Measurements from ENCODE around the gene FSTL3.
A peak's percentile ranks its signal among the peaks of the same experiment; 100 is the strongest.

Gene FSTL3

DNA sequence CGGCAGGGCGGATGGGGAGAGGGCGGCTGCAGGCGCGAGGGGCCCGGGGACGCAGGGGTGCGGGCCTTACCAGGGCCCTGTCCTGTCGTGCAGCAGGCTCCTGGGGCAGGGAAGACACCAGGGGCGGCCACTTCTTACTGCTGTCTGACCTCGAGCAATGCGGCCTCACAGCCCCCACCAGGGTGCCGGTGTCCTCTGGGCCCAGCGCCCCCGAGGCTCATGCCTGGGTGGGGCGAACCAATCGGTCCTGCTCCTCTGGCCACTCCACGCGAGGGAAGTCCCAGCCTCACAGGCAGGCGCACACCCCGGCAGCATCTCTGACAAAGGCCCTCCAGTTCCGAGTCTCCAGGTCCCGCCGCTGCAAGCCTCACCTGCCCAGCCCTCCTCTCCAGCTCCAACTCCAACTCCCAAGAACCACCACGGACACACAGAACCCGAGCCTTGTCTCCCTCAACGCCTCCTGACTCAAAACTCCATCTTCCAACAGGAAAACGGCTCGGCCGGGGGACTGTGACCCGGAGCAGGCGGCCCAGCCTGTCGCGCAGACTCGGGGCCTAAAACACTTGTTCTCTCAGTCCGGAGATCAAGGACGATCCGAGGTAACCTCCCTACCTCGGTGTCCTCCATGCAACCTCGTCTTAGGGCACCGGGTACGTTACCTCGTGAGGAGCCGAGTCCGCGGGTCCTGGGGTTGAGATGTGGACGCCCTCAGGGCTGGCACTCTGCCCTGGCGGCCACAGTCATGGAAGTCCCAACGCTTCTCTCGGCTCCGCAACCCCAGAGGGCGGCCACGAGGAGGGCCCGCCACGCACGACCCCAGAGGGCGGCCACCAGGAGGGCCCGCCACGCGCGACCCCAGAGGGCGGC lies 30.0 kb upstream of the FSTL3 start:
- no peak for DNase-seq (ENCODE audit: low spot score)

DNA sequence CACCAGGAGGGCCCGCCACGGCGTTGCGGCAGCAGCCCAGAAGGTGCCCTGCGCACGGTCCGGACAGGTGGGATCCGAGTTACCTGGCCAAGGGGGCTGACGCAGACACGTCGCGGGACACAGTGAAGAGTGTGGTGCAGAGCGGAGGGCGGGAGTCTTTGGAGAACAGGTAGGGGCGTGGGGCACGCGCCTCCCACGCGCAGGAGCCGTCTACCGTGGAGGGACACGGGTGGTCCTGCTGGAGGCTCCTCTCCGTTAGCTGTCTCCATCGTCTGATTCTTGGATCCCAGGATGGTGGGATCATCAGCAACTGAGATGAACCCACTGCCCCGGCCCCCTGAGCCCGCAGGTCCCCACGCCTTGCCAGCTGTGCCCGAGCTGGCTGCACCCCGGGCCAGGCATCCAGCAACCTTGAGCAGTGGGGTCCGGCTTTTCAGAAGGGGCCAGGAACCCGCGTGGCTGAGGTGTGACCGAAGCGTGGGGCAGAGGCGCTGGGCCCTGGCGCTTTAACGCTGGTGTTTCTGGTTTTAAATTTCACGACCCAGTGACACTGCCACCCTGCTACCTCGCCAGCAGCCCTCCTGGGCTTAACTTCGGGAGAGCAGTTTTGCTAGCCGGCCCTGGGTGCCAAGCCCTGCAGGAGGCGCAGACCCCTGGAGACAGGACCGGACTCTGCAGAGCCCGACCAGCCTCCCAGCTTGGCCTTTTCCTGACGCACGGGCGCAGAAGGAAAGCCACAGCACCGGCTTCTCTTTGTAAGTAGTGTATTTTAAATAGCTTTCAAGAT lies 29.2 kb upstream of the FSTL3 start:
- DNase-seq (ENCODE audit: low spot score): peak; percentile 13

DNA sequence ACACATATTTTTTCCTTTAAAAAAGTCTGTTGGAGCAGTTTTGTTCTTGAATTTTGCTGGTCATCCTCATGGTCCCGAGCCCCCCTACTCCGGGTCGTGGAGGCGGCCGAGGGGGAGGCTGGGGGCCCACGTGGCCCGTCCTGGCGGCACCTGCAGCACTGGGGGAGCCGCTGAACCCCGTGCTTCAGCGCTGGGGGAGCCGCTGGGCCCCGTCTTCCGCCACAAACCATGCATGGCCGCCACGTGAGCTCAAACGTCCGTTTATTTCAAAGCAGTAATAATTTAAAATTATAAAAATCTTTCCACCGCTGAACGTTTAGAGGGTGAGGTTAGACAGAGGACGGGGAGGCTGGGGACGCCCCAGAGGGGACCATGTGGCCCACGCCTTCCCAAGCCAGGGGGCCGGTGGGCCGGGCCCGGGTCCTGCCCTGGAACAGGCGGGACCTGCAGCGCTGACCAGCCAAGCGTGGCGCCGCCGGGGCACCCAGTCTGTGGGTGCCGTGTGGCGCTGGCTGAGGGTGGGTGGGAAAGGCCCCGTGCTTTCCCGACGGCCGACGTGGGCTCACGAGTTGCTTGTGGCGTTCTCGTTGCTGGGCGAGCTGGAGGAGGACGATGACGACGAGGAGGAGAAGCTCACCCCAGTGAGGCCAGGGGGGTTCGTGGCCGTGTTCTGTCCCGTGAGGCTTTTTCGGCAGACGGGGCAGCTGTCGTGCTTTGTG lies 28.5 kb upstream of the FSTL3 start:
- peak; percentile 14 for DNase-seq (ENCODE audit: low spot score)

DNA sequence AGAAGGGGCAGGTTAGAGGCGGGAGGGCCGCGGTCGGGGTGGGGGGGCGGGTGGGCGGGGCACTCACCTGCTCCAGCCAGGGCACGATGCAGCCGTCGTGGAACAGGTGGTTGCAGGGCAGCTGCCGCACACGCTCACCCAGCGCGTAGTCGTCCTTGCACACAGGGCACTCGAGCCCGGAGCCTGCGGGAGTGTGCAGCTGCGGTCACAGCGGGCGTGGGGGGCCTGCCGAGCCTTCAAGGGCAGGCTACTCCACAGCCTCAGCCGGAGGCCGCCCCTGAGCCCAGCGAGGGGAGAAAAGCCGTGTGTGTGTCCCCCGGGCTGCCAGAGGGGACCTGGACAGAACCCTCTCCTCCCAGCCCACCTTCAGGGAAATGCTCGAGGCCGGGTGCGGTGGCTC lies 27.9 kb upstream of the FSTL3 start:
- DNase-seq (ENCODE audit: low spot score): peak; percentile 24

DNA sequence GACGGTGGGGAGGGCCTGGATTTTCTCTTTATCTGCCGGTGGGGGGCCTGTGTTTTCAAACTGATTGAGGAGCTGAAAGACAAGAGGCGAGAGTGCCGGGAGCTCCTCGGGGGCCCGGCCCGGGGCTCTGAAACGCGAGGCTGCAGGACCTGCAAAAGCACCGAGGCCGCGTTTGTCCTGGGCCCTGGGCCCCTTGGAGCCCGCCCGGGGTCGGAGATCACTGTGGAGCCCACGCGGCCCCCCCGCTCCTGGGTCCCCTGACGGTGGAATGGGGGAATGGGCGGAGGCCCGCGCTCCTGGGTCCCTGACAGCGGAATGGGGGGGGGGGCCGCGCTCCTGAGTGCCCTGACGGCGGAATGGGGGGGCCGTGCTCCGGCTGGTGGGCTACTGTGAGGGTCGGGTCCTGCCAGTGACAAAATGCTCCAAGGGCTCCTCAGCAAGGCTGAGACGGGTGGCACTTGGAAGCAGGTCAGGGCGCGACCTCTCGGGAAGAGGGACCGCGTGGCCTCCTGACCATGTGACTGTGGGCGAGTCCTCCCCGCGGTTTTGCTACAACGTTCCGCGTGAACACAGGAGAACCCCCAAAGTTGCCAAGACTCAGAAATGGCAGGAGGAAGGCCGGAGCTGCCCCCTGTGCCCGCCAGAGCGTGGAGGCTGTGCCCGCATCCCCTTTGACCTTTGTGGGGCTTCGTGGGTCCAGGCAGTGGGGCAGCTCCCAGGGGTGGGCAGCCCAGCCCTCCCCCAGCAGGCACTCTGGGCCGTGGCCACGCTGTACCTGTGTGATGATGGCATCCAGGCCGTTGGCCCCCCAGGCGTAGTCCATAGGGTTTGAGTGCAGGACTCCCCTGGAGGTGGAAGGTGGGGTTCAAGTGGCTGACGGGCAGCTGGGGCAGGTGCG lies 27.0 kb upstream of the FSTL3 start:
- peak; percentile 29 for DNase-seq (ENCODE audit: low spot score)

GRCh38 chr19:650121-650520 lies 26.1 kb upstream of the FSTL3 start:
- DNase-seq (ENCODE audit: low spot score): peak; percentile 6

GRCh38 chr19:651114-651818 lies 24.9 kb upstream of the FSTL3 start:
- DNase-seq (ENCODE audit: low spot score): no peak

DNA sequence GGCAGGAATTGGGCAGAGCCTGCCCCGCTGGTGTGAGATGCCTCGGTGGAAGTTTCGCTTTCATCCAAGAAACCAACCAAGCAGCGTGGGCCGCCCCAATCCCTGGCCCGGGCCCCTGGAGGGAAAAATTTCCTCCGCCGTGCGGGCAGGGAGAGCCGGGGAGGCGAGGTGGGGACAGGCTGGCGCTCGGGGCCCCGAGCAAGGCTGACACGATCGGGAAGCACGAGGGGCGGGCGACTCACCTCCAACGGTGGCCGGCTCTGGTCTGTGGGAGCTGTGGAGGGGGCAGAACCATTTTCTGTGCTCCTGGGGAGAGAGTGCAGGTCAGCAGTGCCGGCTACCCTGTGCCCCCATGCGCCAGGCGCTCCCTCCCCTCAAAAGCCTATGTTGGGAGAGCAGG lies 24.2 kb upstream of the FSTL3 start:
- no peak for DNase-seq (ENCODE audit: low spot score)

GRCh38 chr19:652467-653389 lies 23.5 kb upstream of the FSTL3 start:
- DNase-seq (ENCODE audit: low spot score): no peak

DNA sequence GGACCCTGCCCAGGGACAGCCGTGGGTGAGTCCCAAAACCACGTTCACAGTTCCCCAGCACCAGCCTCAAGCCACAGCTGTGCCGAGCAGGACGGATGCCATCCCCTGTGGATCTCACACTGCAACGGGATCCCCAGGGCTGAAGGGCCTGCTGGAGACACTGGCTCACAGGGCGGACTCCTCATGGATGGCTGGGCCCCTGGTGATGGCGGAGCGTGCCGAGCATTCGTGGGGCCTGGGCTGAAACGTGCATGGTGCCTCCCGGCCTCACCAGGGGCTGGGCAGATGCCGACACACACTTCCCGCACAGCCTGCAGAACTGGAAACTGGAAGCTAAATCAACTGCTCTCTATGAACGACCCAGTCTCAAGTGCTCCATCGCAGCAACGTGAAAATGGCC lies 22.8 kb upstream of the FSTL3 start:
- DNase-seq (ENCODE audit: low spot score): no peak

DNA sequence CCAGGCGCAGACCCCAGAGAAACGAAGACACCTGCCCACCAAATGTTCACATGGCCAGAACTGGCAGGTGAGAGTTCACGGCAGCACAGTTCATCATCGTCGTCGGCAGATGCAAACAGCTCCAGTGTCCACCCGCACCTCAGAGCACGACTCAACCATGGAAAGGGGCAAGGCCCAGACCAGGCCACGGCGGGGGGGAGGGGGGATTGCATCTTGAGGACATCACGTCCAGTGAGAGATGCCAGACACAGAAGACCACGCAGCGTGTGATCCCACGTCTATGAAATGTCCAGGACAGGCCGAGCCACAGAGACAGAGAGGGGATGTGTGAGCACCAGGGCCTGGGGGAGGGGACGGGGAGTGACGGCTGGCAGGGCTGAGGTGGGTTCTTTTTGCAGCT lies 20.5 kb upstream of the FSTL3 start:
- no peak for DNase-seq (ENCODE audit: low spot score)

GRCh38 chr19:656751-657559 lies 19.2 kb upstream of the FSTL3 start:
- no peak for DNase-seq (ENCODE audit: low spot score)

GRCh38 chr19:657611-658010 lies 18.6 kb upstream of the FSTL3 start:
- no peak for DNase-seq (ENCODE audit: low spot score)

DNA sequence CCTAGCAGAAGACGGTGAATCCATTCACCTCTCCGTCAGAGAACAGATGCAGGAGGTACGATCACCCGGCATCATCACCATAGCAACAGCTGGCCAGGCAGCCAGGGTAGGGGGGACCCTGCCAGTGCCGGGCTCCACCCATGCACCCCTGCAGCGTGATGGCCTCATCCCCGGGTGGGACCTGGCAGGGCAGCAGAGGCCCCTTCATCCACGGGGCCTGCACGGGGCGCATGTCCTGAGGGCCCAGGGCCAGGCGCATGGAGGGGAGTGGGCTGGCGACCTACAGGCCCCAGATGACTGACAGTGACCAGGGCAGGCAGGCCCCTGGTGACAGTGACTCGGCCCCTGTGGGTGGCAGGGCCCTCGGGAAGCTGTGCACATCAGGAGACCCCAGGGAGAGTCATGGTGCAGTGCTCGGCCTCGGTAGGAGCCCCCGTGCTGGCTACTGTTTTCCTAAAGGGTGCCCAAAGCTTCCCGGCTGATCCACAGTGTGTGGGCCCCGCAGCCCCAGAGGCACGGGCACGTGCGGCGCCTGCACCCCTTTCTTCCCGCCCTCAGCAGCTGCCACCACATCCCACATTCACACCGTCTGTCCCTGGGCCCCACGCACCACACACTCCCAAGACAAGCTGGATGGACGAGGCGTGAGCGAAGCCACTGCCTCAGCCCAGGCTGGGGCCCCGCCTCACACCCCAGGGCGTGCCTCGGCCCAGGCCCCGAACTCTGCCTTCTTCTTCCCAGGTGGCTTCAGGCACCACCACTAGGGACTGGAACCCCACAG lies 17.9 kb upstream of the FSTL3 start:
- no peak for DNase-seq (ENCODE audit: low spot score)

- DNase-seq (ENCODE audit: low spot score): no peak
These were observed 17.0 kb upstream of the FSTL3 start for GRCh38 chr19:658916-659839.

DNA sequence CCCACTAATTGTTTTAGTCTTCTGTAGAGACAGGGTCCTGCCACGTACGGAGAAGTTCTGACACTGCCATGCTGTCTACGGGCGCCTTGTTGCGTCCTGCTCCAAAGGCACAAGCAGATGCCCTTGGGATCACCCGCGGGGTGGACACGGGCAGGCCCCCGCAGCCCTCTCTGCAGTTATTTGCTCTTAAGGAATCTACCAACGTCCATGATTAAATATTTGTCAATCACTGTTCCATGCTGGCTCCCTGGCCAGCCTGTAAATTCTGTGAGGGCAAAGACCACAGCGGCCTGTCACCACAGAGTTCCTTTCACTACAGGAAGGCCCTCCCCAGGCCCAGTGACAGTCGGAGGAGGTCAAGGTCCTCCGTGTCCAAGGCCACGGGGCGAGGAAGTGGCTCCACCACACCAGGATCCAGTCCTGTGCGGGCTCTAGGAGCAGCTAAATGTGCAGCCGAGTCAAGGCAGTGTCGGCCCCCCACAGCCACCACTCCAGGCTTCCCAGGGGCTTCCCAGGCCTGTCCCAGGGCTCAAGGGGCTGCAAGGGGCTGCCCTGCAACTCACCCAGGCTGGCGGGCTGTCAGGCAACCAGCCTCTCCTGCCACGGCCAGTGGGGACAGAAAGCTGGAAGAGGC lies 15.3 kb upstream of the FSTL3 start:
- no peak for DNase-seq (ENCODE audit: low spot score)
